Thyroid gland (tissue), 4 donors: ENCODE results near the gene LRRC2.

Experiments
- CTCF ChIP-seq, 6 experiments: fragments of 200-600 bp in 3 of 6; fragments of 450-650 bp in 3 of 6; sonication (generic) in 3 of 6; IDR thresholded peaks; one replicate each; pipeline ENCODE4 v1.5.1; 2016 to 2019; ENCODE audit warnings: antibody characterized with exemption in 6 of 6, mild to moderate bottlenecking in 2 of 6, inconsistent platforms in 1 of 6, moderate library complexity in 1 of 6
- POLR2A ChIP-seq, 2 donors: fragments of 450-650 bp; IDR thresholded peaks; one replicate each; pipeline ENCODE4 v1.6.1; 2017; ENCODE audit warnings: antibody characterized with exemption in 2 of 2, mild to moderate bottlenecking in 2 of 2, moderate library complexity in 1 of 2

GRCh38 chr3:46471371-46471914 is 94.7 kb downstream of the LRRC2 start:
- TF ChIP-seq CTCF (IDR thresholded peaks at IDR 0.05), result no peak
- no peak for TF ChIP-seq POLR2A (IDR thresholded peaks at IDR 0.05)
